Neural cell (in vitro differentiated cells): ENCODE results near the gene LTBP4. TPM values are rescaled to one million over a fixed set of nuclear protein-coding genes. Genes with fewer than 3 reads are reported as not detected.

Experiments
- H2AFZ ChIP-seq: fragments of 200-600, 300-800 bp; sonication (generic), shearing (Covaris generic); 2 replicates; pipeline ENCODE4 v1.6.0; 2014; ENCODE audit warnings: low read depth, mild to moderate bottlenecking, antibody characterized with exemption, low read length, moderate library complexity
- H3F3A ChIP-seq: fragments of 200-600 bp; shearing (Covaris generic); 2 replicates; pipeline ENCODE4 v1.6.1; 2016; ENCODE audit warnings: mild to moderate bottlenecking, moderate library complexity, mixed read lengths, antibody characterized with exemption, low read length; ENCODE audit not compliant: insufficient read depth, poor library complexity, severe bottlenecking
- H3K27ac ChIP-seq: fragments of 200-600, 300-800 bp; sonication (generic), shearing (Covaris generic); 2 replicates; pipeline ENCODE4 v1.5.1; 2014; ENCODE audit warnings: mild to moderate bottlenecking, low read length, moderate library complexity
- H3K27me3 ChIP-seq: fragments of 300-800, 200-600 bp; sonication (generic), shearing (Covaris generic); 2 replicates; pipeline ENCODE4 v1.6.0; 2014; ENCODE audit warnings: mild to moderate bottlenecking, low read depth, low read length, moderate library complexity; ENCODE audit not compliant: insufficient read depth
- H3K36me3 ChIP-seq: fragments of 300-800, 200-600 bp; sonication (generic), shearing (Covaris generic); 2 replicates; pipeline ENCODE4 v1.5.1; 2014; ENCODE audit warnings: mild to moderate bottlenecking, antibody characterized with exemption, low read length, moderate library complexity; ENCODE audit not compliant: insufficient read depth
- H3K4me2 ChIP-seq: fragments of 300-800, 200-600 bp; sonication (generic), shearing (Covaris generic); 2 replicates; pipeline ENCODE4 v1.6.0; 2014; ENCODE audit warnings: mild to moderate bottlenecking, low read length
- H3K4me3 ChIP-seq: fragments of 300-800, 200-600 bp; sonication (generic), shearing (Covaris generic); 2 replicates; pipeline ENCODE4 v1.5.1; 2014; ENCODE audit warnings: mild to moderate bottlenecking, low read length, moderate library complexity
- H3K79me2 ChIP-seq: fragments of 200-600 bp; shearing (Covaris generic); replicated peaks from 2 replicates; pipeline ENCODE4 v1.6.0; 2014; ENCODE audit warnings: mild to moderate bottlenecking, low read length, moderate library complexity; ENCODE audit not compliant: insufficient read depth
- H3K9ac ChIP-seq: fragments of 300-800, 200-600 bp; sonication (generic), shearing (Covaris generic); 2 replicates; pipeline ENCODE4 v1.6.1; 2016; ENCODE audit warnings: mild to moderate bottlenecking, low read length, mixed read lengths
- H3K9me2 ChIP-seq: fragments of 200-600 bp; shearing (Covaris generic); 2 replicates; pipeline ENCODE4 v1.6.1; 2016; ENCODE audit warnings: mild to moderate bottlenecking, low read length, mixed read lengths; ENCODE audit not compliant: insufficient read depth
- H3K9me3 ChIP-seq: fragments of 200-600, 300-800 bp; sonication (generic), shearing (Covaris generic); 2 replicates; pipeline ENCODE4 v1.6.1; 2016; ENCODE audit warnings: mild to moderate bottlenecking, mixed run types, low read length, moderate library complexity, mixed read lengths
- H4K20me1 ChIP-seq: fragments of 200-600 bp; shearing (Covaris generic); 2 replicates; pipeline ENCODE4 v1.6.1; 2016; ENCODE audit warnings: mild to moderate bottlenecking, mixed run types; ENCODE audit not compliant: insufficient read depth
- EP300 ChIP-seq: fragments of 450-650 bp; conservative IDR thresholded peaks from 2 replicates; pipeline ENCODE4 v1.6.1; 2014; ENCODE audit warnings: antibody characterized with exemption, mild to moderate bottlenecking, moderate library complexity; ENCODE audit not compliant: poor library complexity, severe bottlenecking
- EZH2 ChIP-seq: fragments of 200-600, 300-800 bp; shearing (Covaris generic), sonication (generic); IDR thresholded peaks from 2 replicates; pipeline ENCODE4 v1.6.1; 2014; ENCODE audit warnings: antibody characterized with exemption, low read length, borderline replicate concordance, mild to moderate bottlenecking; ENCODE audit not compliant: insufficient read depth, poor library complexity, severe bottlenecking
- MXI1 ChIP-seq: fragments of 450-650 bp; conservative IDR thresholded peaks from 2 replicates; pipeline ENCODE4 v1.6.1; 2014; ENCODE audit warnings: antibody characterized with exemption, mild to moderate bottlenecking; ENCODE audit not compliant: poor library complexity, severe bottlenecking
- POLR2AphosphoS5 ChIP-seq: IDR thresholded peaks from 2 replicates; pipeline ENCODE4 v1.6.1; 2012
- RAD21 ChIP-seq: fragments of 450-650 bp; conservative IDR thresholded peaks from 2 replicates; pipeline ENCODE4 v1.6.1; 2014; ENCODE audit warnings: antibody characterized with exemption, mild to moderate bottlenecking, moderate library complexity
- SMC3 ChIP-seq: fragments of 450-650 bp; conservative IDR thresholded peaks from 2 replicates; pipeline ENCODE4 v1.6.1; 2014; ENCODE audit warnings: antibody characterized with exemption, mild to moderate bottlenecking, moderate library complexity; ENCODE audit not compliant: poor library complexity
- TAF1 ChIP-seq: IDR thresholded peaks from 2 replicates; pipeline ENCODE4 v1.6.1; 2012; ENCODE audit warnings: low read depth
- polyA plus RNA-seq: library from polyadenylated mRNA; depleted of rRNA; stranded (reverse); fragments of >200 nt; gene quantifications from 2 replicates; pipeline ENCODE4 v1.2.3, GENCODE V29; 2014
- TF ChIP-seq, protein P1 (sequence below): IDR thresholded peaks from 2 replicates; pipeline ENCODE4 v1.6.1; 2012; ENCODE audit warnings: borderline replicate concordance
- TF ChIP-seq, protein P2 (sequence below): fragments of 450-650 bp; IDR thresholded peaks from 2 replicates; pipeline ENCODE4 v1.5.1; 2014; ENCODE audit warnings: antibody characterized with exemption, mild to moderate bottlenecking, moderate library complexity; ENCODE audit not compliant: poor library complexity, severe bottlenecking

LTBP4 gene
- polyA plus RNA-seq, 1 donor from 2014 or later = 55.6 TPM

DNA sequence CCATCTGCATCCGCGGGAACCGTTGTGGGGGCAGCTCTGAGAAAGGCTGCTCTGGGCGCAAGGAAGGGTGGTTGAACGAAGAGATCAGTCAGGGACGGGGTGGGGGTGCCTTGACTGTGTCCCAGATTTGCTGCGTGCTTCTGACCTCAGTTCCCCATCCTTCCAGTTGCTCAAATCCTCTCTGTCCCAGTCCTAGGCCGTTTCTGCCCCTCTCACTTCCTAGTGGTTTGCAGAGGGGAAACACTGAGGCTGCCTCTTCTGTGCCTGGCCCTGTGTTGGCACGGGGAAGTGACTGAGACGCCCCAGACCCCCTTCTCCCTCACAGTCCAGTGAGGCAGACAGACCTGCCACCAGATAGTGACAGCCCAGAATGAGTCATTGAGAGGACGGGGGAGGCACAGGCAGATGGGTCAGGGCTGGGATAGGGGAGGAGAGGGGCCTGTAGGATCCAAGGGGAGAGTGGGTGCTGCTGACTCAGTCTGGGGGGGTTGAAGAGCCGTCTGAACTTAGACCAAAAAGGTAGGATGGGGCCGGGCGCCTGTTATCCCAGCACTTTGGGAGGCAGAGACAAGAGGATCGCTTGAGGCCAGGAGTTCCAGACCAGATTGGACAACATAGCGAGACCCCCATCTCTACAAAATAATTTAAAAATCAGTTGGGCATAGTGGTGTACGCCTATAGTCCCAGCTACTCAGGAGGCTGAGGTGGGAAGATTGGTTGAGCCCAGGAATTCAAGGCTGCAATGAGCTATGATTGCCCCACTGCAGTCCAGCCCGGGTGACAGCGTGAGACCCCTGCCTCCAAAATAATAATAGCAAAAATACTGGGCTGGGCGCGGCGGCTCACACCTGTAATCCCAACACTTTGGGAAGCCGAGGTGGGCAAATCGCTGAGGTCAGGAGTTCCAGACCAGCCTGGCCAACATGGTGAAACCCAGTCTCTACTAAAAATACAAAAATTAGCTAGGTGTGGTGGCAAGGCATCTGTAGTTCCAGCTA lies 62.8 kb downstream of the LTBP4 start:
- Histone ChIP-seq H3K79me2 (no peaks in the 10 kb centered on the region), H3K27ac (peak overlapping the region; percentile 15), H3K4me3 (peak overlapping the region; percentile 97), H3K27me3 (no peaks in the 10 kb centered on the region), H3K9me3 (peaks cover 3% of the 10 kb centered on the region), H4K20me1 (no peaks in the 10 kb centered on the region), H3F3A (no peaks in the 10 kb centered on the region), H2AFZ (peak overlapping the region; percentile 63), H3K4me2 (peak overlapping the region; percentile 59), H3K36me3 (peaks cover 4% of the 10 kb centered on the region), H3K9me2 (no peaks in the 10 kb centered on the region), H3K9ac (peak overlapping the region; percentile 75)
- TF ChIP-seq SMC3 = no peak
- no peak for TF ChIP-seq EP300
- no peak for TF ChIP-seq MXI1
- TF ChIP-seq, protein P1, sequence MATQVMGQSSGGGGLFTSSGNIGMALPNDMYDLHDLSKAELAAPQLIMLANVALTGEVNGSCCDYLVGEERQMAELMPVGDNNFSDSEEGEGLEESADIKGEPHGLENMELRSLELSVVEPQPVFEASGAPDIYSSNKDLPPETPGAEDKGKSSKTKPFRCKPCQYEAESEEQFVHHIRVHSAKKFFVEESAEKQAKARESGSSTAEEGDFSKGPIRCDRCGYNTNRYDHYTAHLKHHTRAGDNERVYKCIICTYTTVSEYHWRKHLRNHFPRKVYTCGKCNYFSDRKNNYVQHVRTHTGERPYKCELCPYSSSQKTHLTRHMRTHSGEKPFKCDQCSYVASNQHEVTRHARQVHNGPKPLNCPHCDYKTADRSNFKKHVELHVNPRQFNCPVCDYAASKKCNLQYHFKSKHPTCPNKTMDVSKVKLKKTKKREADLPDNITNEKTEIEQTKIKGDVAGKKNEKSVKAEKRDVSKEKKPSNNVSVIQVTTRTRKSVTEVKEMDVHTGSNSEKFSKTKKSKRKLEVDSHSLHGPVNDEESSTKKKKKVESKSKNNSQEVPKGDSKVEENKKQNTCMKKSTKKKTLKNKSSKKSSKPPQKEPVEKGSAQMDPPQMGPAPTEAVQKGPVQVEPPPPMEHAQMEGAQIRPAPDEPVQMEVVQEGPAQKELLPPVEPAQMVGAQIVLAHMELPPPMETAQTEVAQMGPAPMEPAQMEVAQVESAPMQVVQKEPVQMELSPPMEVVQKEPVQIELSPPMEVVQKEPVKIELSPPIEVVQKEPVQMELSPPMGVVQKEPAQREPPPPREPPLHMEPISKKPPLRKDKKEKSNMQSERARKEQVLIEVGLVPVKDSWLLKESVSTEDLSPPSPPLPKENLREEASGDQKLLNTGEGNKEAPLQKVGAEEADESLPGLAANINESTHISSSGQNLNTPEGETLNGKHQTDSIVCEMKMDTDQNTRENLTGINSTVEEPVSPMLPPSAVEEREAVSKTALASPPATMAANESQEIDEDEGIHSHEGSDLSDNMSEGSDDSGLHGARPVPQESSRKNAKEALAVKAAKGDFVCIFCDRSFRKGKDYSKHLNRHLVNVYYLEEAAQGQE = no peak
- TF ChIP-seq EZH2 = no peak
- TF ChIP-seq, protein P2, sequence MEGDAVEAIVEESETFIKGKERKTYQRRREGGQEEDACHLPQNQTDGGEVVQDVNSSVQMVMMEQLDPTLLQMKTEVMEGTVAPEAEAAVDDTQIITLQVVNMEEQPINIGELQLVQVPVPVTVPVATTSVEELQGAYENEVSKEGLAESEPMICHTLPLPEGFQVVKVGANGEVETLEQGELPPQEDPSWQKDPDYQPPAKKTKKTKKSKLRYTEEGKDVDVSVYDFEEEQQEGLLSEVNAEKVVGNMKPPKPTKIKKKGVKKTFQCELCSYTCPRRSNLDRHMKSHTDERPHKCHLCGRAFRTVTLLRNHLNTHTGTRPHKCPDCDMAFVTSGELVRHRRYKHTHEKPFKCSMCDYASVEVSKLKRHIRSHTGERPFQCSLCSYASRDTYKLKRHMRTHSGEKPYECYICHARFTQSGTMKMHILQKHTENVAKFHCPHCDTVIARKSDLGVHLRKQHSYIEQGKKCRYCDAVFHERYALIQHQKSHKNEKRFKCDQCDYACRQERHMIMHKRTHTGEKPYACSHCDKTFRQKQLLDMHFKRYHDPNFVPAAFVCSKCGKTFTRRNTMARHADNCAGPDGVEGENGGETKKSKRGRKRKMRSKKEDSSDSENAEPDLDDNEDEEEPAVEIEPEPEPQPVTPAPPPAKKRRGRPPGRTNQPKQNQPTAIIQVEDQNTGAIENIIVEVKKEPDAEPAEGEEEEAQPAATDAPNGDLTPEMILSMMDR = no peak
- TF ChIP-seq POLR2AphosphoS5 = no peak
- no peak for TF ChIP-seq TAF1
- TF ChIP-seq RAD21 = no peak

DNA sequence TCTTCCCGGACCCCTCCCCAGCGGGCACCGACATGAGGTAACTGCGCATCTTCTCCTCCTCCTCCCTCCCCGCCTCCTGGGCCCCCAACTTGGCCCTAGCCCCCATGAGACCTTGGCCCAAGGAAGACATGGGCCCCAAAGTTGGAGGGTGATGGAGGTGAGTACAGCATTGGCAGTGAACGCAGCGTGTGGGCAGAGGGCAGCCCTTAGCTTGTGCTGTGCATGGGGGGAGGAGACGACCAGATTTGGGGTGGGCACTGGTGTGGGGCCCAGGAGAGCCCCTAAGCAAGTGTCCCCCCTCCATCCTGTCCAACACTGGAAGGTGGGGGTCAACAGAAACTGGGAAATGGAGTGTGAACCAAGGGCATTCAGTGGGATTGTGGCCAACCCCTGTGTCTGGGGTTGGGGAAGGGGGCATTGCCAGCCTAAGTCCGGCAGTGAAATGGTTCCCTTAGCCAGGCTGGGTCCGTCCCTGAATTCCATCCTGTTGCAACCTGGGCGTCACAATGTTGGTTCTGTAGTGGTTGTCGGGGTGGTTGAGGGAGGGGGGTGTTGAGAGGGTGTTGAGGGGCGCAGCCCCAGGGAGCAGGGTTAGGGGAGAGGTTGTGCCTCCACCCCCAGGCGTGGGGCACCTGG lies 65.8 kb downstream of the LTBP4 start:
- Histone ChIP-seq H3K9me3 (peaks cover 9% of the 10 kb centered on the region), H3K9me2 (no peaks in the 10 kb centered on the region), H3F3A (no peaks in the 10 kb centered on the region), H3K9ac (no peak overlapping the region), H3K4me2 (no peak overlapping the region), H3K36me3 (peaks cover 21% of the 10 kb centered on the region), H3K79me2 (no peaks in the 10 kb centered on the region), H2AFZ (no peak overlapping the region), H3K27me3 (no peaks in the 10 kb centered on the region), H3K4me3 (no peak overlapping the region), H3K27ac (no peak overlapping the region), H4K20me1 (no peaks in the 10 kb centered on the region)
- TF ChIP-seq EZH2 (no peak), MXI1 (no peak), EP300 (no peak), RAD21 (no peak), TAF1 (no peak), SMC3 (no peak), POLR2AphosphoS5 (no peak)
- TF ChIP-seq, protein P1 = no peak
- TF ChIP-seq, protein P2 = no peak
